Pancreas (tissue), 10 donors: ENCODE results near the gene FKBP10. TPM values are rescaled to one million over a fixed set of nuclear protein-coding genes. Genes with fewer than 3 reads are reported as not detected.
A peak's percentile ranks its signal among the peaks of the same experiment; 100 is the strongest.

Source experiments
- ATAC-seq, 4 donors: fragments of 200-7000 bp; cut with Tn5 transposase; one replicate each; pipeline versions ENCODE4 v1.8.0 to v1.9.1; 2020; ENCODE audit warnings: mild to moderate bottlenecking in 4 of 4, moderate library complexity in 4 of 4
- DNase-seq, 6 donors: peaks; one replicate each; pipeline ENCODE4 v3.0.0-alpha.2; 2020
- FAIRE-seq: peaks from 2 replicates; lab custom pipeline; 2012; peaks lifted over from hg19 to GRCh38; lab: Jason Lieb, UNC
- H3K27ac ChIP-seq, 4 donors: fragments of 200-600 bp; sonication (generic); 1 replicate in 3 of 4; 2 replicates in 1 of 4; pipeline versions ENCODE4 v1.5.0 to v1.8.0; 2020
- H3K27me3 ChIP-seq, 4 donors: fragments of 200-600 bp; one replicate each; pipeline ENCODE4 v1.8.0; 2021
- H3K36me3 ChIP-seq, 3 donors: fragments of 200-600 bp; sonication (generic) in 1 of 3; one replicate each; pipeline versions ENCODE4 v1.5.0 to v1.8.0; 2020 to 2021
- H3K4me1 ChIP-seq, 3 donors: fragments of 200-600 bp; one replicate each; pipeline ENCODE4 v1.8.0; 2021
- H3K4me3 ChIP-seq, 4 donors: fragments of 200-600 bp; sonication (generic) in 2 of 4; one replicate each; pipeline versions ENCODE4 v1.5.0 to v1.8.0; 2020 to 2021
- H3K9me3 ChIP-seq, 4 donors: fragments of 200-600 bp; one replicate each; pipeline ENCODE4 v1.8.0; 2021
- WGBS, 2 donors: extraction: QIAGEN DNeasy Blood & Tissue Kit; methylation state at CpG; one replicate each; pipeline ENCODE4 v1.1.7; 2013; 5-methylcytosine and 5-hydroxymethylcytosine counted together
- intact Hi-C, 3 donors: fragments of 100-400 bp; cut with DNase I; formaldehyde crosslinking; loops; one replicate each; pipeline versions ENCODE4 v1.11.1 to v1.14.2; 2022
- polyA plus RNA-seq, 2 donors: library from polyadenylated mRNA; stranded (reverse); fragments of 200-250 nt; gene quantifications; one replicate each; pipeline ENCODE4 v1.2.3, GENCODE V29; 2013
- total RNA-seq, 6 donors: library from RNA; stranded (reverse); fragmentation: NEBNext Ultra II Directional in 4 of 6; extraction: Animal tissue kit (Norgen Biotek cat#: 25700) in 4 of 6; gene quantifications; one replicate each; pipeline versions ENCODE4 v1.2.1 to v1.2.4, GENCODE V29; 2021 to 2023
- TF ChIP-seq, protein P1 (sequence below), 4 donors: fragments of 200-600 bp; sonication (generic) in 3 of 4; IDR thresholded peaks; one replicate each; pipeline versions ENCODE4 v1.5.0 to v1.8.0; 2021; ENCODE audit warnings: antibody characterized with exemption in 4 of 4
- donor health status: healthy with polysubstance abuse.
- donor health status: DM: no; HTN: no; CAD: no; lungs with moderate emphysema.
- donor health status: DM: no; HTN: no; CAD: no.
- donor health status: control.
- donor health status: control.
- donor health status: Bipolar disorder and iron deficiency.
- donor health status: DM: yes; HTN: yes; CAD: no.
- donor health status: DM: no; HTN: no; CAD: no.
- donor health status: DM: no; HTN: no; CAD: no.
- donor health status: DM: yes; HTN: yes; CAD: no.

FKBP10 gene
- total and polyA plus RNA-seq, 8 donors: 4.5 to 35.3 (median 11.7) TPM

DNA sequence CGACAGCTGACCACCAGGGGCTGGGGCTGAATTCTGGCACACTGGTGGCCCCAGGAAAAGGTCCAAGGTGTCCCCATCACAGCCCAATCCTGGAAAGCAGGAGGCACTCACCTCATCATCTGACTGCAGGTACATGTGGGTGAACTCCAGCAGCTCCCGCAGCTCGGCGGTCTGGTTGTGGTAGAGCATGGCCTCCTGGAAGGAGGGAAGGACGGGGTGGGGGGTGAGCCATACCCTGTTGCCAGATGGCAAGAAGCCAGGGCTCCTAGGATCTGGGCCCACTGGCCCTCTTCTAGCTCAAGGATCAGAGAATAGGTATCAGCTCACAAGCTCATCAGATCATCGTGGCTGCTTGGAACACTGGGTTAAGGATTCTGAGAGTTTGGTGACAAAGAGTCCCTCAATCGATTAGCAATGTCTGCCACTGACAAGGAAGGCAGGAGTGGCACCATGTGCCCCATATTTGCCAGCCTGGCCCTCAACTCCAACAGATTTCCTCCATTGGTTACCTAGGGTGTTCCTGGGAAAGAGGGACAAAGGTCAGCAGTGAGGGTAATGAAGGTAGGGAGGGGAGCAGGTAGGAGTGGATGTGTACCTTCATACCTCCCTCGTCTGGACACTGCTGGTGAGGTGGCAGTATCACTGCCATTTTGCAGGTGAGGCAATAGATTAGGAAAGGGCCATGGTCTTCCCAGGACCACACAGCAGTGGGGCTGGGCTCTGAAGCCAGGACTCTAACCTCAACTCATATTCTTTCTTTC, 5.9 kb upstream of the FKBP10 start:
- Histone ChIP-seq H3K27me3 (no peaks in the 10 kb centered on the region), H3K4me1 (peaks cover 5 to 14% (median 7%) of the 10 kb centered on the region in 3 donors), H3K36me3 (peaks cover 0 to 5% (median 0%) of the 10 kb centered on the region in 3 donors), H3K9me3 (no peaks in the 10 kb centered on the region), H3K27ac (no peak overlapping the region), H3K4me3 (no peak overlapping the region)
- TF ChIP-seq, protein P1, sequence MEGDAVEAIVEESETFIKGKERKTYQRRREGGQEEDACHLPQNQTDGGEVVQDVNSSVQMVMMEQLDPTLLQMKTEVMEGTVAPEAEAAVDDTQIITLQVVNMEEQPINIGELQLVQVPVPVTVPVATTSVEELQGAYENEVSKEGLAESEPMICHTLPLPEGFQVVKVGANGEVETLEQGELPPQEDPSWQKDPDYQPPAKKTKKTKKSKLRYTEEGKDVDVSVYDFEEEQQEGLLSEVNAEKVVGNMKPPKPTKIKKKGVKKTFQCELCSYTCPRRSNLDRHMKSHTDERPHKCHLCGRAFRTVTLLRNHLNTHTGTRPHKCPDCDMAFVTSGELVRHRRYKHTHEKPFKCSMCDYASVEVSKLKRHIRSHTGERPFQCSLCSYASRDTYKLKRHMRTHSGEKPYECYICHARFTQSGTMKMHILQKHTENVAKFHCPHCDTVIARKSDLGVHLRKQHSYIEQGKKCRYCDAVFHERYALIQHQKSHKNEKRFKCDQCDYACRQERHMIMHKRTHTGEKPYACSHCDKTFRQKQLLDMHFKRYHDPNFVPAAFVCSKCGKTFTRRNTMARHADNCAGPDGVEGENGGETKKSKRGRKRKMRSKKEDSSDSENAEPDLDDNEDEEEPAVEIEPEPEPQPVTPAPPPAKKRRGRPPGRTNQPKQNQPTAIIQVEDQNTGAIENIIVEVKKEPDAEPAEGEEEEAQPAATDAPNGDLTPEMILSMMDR (IDR thresholded peaks at IDR 0.05): no peak
- WGBS, 2 donors: 76 to 83% methylated on average over 8 of the region's 8 CpGs
- ATAC-seq: no peak
- DNase-seq: no peak
- intact Hi-C loops: loop anchor here in 1 of 3 donors (10.0 kb wide), 1 partner anchor 72 kb away; the partner anchor contains the start of gene HAP1
- no peak for FAIRE-seq

DNA sequence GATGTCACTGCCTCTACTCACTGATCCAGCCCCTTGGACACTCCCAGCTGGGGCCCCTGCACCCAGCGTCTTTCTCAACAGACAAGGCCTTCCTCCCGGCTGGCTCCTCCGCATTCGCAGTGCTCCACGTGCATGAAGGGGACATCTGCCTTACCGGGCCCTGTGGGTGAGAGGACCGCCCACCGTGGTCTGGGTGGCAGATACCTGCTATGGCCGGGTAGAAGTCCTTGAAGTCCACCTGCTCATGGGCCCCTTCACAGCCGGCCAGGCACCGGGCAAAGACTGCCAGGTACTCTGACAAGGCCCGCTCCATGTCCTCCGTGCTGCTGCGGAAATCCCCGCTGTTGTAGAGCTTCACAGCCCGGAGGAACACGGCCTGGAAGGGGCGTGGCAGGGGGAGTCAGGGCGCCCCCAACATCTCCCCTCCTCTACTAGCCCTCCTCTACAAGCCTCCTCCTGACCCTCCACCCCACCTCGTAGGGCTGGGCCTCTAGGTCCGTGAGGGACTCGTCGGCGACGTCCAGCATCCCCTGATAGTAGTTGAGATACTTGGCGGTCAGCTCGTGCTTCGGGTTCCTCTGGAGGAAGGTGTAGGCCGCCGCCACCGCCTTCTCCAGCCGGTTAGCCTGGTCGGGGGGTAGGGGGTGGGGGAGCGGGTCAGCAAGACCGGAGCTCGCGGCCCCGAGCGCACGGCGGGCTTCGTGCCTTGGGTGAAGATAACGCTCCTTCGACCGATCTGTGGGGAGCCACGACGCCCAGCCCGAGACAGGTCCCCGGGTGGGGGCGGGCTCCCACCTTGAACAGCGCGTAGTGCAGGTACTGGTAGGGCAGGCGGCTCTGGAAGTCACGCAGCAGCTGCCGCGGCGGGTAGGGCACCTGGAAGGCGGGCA, 1.9 kb upstream of the FKBP10 start:
- Histone ChIP-seq H3K36me3 (no peaks in the 10 kb centered on the region), H3K9me3 (no peaks in the 10 kb centered on the region), H3K27me3 (no peaks in the 10 kb centered on the region), H3K4me1 (peaks cover 5 to 14% (median 7%) of the 10 kb centered on the region in 3 donors), H3K27ac (peak overlapping the region; percentile 26 to 70 (median 66)), H3K4me3 (peak overlapping the region; percentile 67 to 79 (median 74))
- intact Hi-C loops: loop anchor here in 1 of 3 donors (10.0 kb wide), 1 partner anchor 54 kb away; the partner anchor contains the start of gene KLHL11
- FAIRE-seq (no peak), DNase-seq (peak in 4 of 6 donors; percentile 31 to 68 (median 52)), ATAC-seq (peak; percentile 11 to 54 (median 16))
- WGBS, 2 donors: 16% methylated on average over 56 to 58 of the region's 58 CpGs
- TF ChIP-seq, protein P1 (IDR thresholded peaks at IDR 0.05): no peak

DNA sequence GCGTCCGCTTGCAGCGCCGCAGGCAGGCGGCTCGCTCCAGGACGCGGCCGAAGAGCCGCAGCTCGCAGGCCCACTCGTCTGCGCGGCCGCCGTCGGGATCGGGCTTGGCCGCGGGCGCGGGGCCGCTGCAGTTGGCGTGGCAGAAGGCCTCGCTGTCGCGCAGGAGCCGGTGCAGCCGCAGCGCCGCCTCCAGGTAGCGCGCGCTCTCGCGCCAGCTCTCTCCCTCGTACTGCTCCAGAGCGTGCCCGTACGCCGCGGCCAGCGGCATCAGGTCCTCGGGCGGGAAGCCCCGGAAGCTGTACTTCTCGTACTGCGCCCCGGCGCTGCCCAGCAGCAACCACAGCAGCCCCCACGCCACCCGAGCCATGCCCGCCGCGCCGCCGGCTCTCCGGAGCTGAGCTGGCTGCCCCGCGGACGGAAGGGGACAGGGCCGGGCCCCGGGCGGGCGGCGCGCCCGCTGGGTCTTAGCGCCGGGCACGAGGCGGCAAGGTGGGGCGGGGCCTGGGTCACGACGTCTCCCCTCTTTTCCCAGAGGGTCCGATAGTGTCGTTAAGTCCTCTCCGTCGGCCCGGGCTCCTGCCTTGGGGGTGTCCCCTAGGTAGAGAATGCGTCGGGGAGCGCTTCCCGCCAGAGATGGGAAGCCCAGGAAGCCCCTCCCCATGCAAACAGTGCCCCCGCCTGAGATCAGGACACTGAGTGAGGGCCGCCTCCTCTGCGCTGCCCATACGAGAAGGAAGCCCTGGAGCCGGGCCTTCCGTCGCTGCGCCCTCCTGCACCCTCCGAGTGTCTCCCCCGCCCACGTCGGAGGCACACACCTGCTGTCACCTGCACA, 1.0 kb upstream of the FKBP10 start, which contains the start of gene P3H4:
TSS of gene P3H4 (minus strand) at position 401 of the 832 bp plus-strand sequence. CDS start at position 367, 34 bp downstream.
- Histone ChIP-seq H3K4me3 (peak within 1 kb of the TSS; percentile 67 to 79 (median 74)), H3K36me3 (no peaks in the 10 kb centered on the region), H3K27me3 (no peaks in the 10 kb centered on the region), H3K27ac (peak within 1 kb of the TSS; percentile 26 to 70 (median 66)), H3K9me3 (no peaks in the 10 kb centered on the region), H3K4me1 (peaks cover 5 to 14% (median 7%) of the 10 kb centered on the region in 3 donors)
- WGBS, 2 donors: 0% methylated on average over 77 to 96 of the region's 96 CpGs
- DNase-seq (peak; percentile 79 to 94 (median 84)), ATAC-seq (peak; percentile 87 to 92 (median 90)), FAIRE-seq (no peak)
- TF ChIP-seq, protein P1 (IDR thresholded peaks at IDR 0.05): peak; percentile 56 to 69 (median 61)
- intact Hi-C loops: loop anchor here in 1 of 3 donors (10.0 kb wide), 1 partner anchor 53 kb away; the partner anchor contains the start of gene KLHL11

DNA sequence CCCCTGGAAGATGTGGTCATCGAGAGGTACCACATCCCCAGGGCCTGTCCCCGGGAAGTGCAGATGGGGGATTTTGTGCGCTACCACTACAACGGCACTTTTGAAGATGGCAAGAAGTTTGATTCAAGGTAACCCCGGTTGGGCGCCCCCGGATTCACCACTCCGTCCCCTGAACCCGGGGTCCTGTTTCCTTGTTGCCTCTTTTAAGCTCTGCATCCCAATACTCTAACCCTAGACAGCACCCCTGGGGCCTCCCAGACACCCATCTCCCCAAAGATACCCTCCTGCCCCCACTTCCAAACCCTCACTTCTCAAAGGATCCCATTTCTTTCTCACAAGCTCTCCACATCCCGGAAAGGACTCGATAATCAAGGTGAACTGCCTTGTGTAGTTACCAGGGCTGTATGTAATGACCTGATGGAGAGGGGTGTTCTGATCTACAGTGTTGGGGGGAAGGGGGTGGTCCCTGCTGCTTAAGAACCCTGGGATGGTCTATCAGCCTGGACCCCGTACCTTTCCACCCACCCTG, 412 bp downstream of the FKBP10 start:
- H3K4me1 ChIP-seq: peaks cover 5 to 14% (median 7%) of the 10 kb centered on the region in 3 donors
- ATAC-seq: no peak
- no peak overlapping the region for H3K27ac ChIP-seq
- H3K36me3 ChIP-seq: no peaks in the 10 kb centered on the region
- whole genome bisulfite sequencing, 2 donors: 44 to 45% methylated on average over 12 of the region's 12 CpGs
- peak overlapping the region in 2 of 4 donors; percentile 67 to 77 for H3K4me3 ChIP-seq
- intact Hi-C loops: loop anchor here in 1 of 3 donors (10.0 kb wide), 1 partner anchor 52 kb away; the partner anchor contains the start of gene KLHL11
- TF ChIP-seq, protein P1 (IDR thresholded peaks at IDR 0.05): no peak
- no peaks in the 10 kb centered on the region for H3K27me3 ChIP-seq
- FAIRE-seq: no peak
- no peak for DNase-seq
- no peaks in the 10 kb centered on the region for H3K9me3 ChIP-seq
